Prostate gland (tissue), 2 donors: ENCODE results near the gene TACC2. TPM values are rescaled to one million over a fixed set of nuclear protein-coding genes. Genes with fewer than 3 reads are reported as not detected.

Source experiments
- DNase-seq: peaks from one replicate; pipeline ENCODE4 v3.0.0-alpha.2; 2019; ENCODE audit warnings: low spot score
- H3K27ac ChIP-seq, 2 donors: fragments of 200-600 bp; sonication (generic); 2 replicates each; pipeline ENCODE4 v1.5.1; 2017 to 2019
- H3K27me3 ChIP-seq: fragments of 200-600 bp; sonication (generic); replicated peaks from 2 replicates; pipeline ENCODE4 v1.5.1; 2019; ENCODE audit not compliant: insufficient read depth
- H3K36me3 ChIP-seq, 2 donors: fragments of 200-600 bp; sonication (generic); 1 replicate in 1 of 2; 2 replicates in 1 of 2; pipeline versions ENCODE4 v1.5.1 to v1.8.1; 2017 to 2019
- H3K4me1 ChIP-seq: fragments of 200-600 bp; sonication (generic); replicated peaks from 2 replicates; pipeline ENCODE4 v1.5.1; 2019
- H3K4me3 ChIP-seq, 2 donors: fragments of 200-600 bp; sonication (generic); 2 replicates each; pipeline ENCODE4 v1.5.1; 2017 to 2019
- H3K9me3 ChIP-seq: fragments of 200-600 bp; sonication (generic); 2 replicates; pipeline ENCODE4 v1.5.1; 2017
- CTCF ChIP-seq, 4 experiments: fragments of 200-600 bp in 2 of 4; fragments of 450-650 bp in 2 of 4; sonication (generic) in 2 of 4; IDR thresholded peaks; 1 replicate in 3 of 4; 2 replicates in 1 of 4; pipeline ENCODE4 v1.5.1; 2016 to 2019; ENCODE audit warnings: antibody characterized with exemption in 4 of 4, mild to moderate bottlenecking in 2 of 4, moderate library complexity in 2 of 4
- POLR2A ChIP-seq: fragments of 450-650 bp; IDR thresholded peaks from one replicate; pipeline ENCODE4 v1.6.1; 2016; ENCODE audit warnings: antibody characterized with exemption, mild to moderate bottlenecking
- POLR2AphosphoS5 ChIP-seq: sonication (generic); formaldehyde crosslinking; IDR thresholded peaks from one replicate; pipeline ENCODE4 v1.6.1; 2017; ENCODE audit warnings: antibody characterized with exemption
- WGBS: methylation state at CpG from one replicate; pipeline ENCODE4 v1.1.5; 2018; 5-methylcytosine and 5-hydroxymethylcytosine counted together
- intact Hi-C: fragments of 100-400 bp; cut with DNase I; formaldehyde crosslinking; loops from one replicate; pipeline ENCODE4 v1.14.2; 2022
- total RNA-seq, 2 donors: library from RNA; depleted of rRNA; stranded (reverse); fragments of >200 nt; gene quantifications; one replicate each; pipeline ENCODE4 v1.1.0, GENCODE V29; 2016

Gene TACC2
- total RNA-seq, 2 donors from 2014 or later, result 101 to 140 TPM

- Histone ChIP-seq H3K36me3 (no peaks in the 10 kb centered on the region), H3K27me3 (no peaks in the 10 kb centered on the region), H3K4me1 (no peaks in the 10 kb centered on the region), H3K9me3 (no peaks in the 10 kb centered on the region), H3K27ac (no peak overlapping the region), H3K4me3 (no peak overlapping the region)
- TF ChIP-seq POLR2A (no peak), CTCF (IDR thresholded peaks at IDR 0.05) (no peak), POLR2AphosphoS5 (no peak)
- 89% methylated on average over 10 of the region's 10 CpGs for WGBS
- DNase-seq, result no peak
- intact Hi-C loops, result no loop called here
These were observed 250.8 kb downstream of the TACC2 start for GRCh38 chr10:122239578-122240257.

- Histone ChIP-seq H3K4me3 (no peak overlapping the region), H3K4me1 (no peaks in the 10 kb centered on the region), H3K36me3 (no peaks in the 10 kb centered on the region), H3K9me3 (no peaks in the 10 kb centered on the region), H3K27me3 (no peaks in the 10 kb centered on the region), H3K27ac (no peak overlapping the region)
- WGBS, result 94% methylated on average over 6 of the region's 6 CpGs
- intact Hi-C loops, result no loop called here
- TF ChIP-seq POLR2A (no peak), CTCF (IDR thresholded peaks at IDR 0.05) (no peak), POLR2AphosphoS5 (no peak)
- DNase-seq, result no peak
These were observed 251.4 kb downstream of the TACC2 start for GRCh38 chr10:122240401-122240800.

GRCh38 chr10:122241836-122242235 is 252.9 kb downstream of the TACC2 start:
- H3K4me3 ChIP-seq, result no peak overlapping the region
- intact Hi-C loops, result no loop called here
- no peaks in the 10 kb centered on the region for H3K36me3 ChIP-seq

GRCh38 chr10:122243550-122243949 is 254.6 kb downstream of the TACC2 start:
- no peak overlapping the region for H3K4me3 ChIP-seq
- H3K9me3 ChIP-seq, result no peaks in the 10 kb centered on the region
- intact Hi-C loops, result no loop called here
- H3K27me3 ChIP-seq, result no peaks in the 10 kb centered on the region
- no peak overlapping the region for H3K27ac ChIP-seq
- DNase-seq, result no peak
- TF ChIP-seq CTCF (IDR thresholded peaks at IDR 0.05), result no peak
- H3K36me3 ChIP-seq, result no peaks in the 10 kb centered on the region
- WGBS, result 88% methylated on average over 2 of the region's 2 CpGs
- H3K4me1 ChIP-seq, result no peaks in the 10 kb centered on the region

More at GRCh38 chr10:122241836-122242235, 252.9 kb downstream of the TACC2 start:
- Histone ChIP-seq H3K27ac (no peak overlapping the region), H3K4me1 (no peaks in the 10 kb centered on the region), H3K9me3 (no peaks in the 10 kb centered on the region), H3K27me3 (no peaks in the 10 kb centered on the region)
- DNase-seq, result no peak
- 93% methylated on average over 8 of the region's 8 CpGs for WGBS
- TF ChIP-seq CTCF (IDR thresholded peaks at IDR 0.05) (no peak), POLR2A (no peak), POLR2AphosphoS5 (no peak)
